ENCODE results near the gene SEMA6A. TPM values are rescaled to one million over a fixed set of nuclear protein-coding genes. Genes with fewer than 3 reads are reported as not detected.

SEMA6A gene
- total RNA-seq, 1 donor from 2014 or later = 46.9 TPM

GRCh38 chr5:116464144-116464708 is 110.4 kb downstream of the SEMA6A start:
- no peak for DNase-seq

GRCh38 chr5:116462500-116462899 is 112.1 kb downstream of the SEMA6A start:
- no peak for DNase-seq

- DNase-seq = no peak
Observed at GRCh38 chr5:116459301-116459700, 115.3 kb downstream of the SEMA6A start.

- no peak for DNase-seq
Observed at GRCh38 chr5:116457062-116457461, 117.6 kb downstream of the SEMA6A start.

GRCh38 chr5:116456036-116456435 is 118.6 kb downstream of the SEMA6A start:
- DNase-seq = no peak

GRCh38 chr5:116455061-116455460 is 119.6 kb downstream of the SEMA6A start:
- DNase-seq = no peak

- DNase-seq = peak; percentile 82
Observed at GRCh38 chr5:116454417-116454927, 120.2 kb downstream of the SEMA6A start.

GRCh38 chr5:116453988-116454411 is 120.6 kb downstream of the SEMA6A start:
- no peak for DNase-seq

GRCh38 chr5:116452774-116453368 is 121.8 kb downstream of the SEMA6A start:
- DNase-seq = no peak

- no peak for DNase-seq
Observed at GRCh38 chr5:116451905-116452450, 122.6 kb downstream of the SEMA6A start.

GRCh38 chr5:116451066-116451465 is 123.6 kb downstream of the SEMA6A start:
- no peak for DNase-seq

- no peak for DNase-seq
Observed at GRCh38 chr5:116449458-116449857, 125.2 kb downstream of the SEMA6A start.

GRCh38 chr5:116448870-116449427 is 125.7 kb downstream of the SEMA6A start:
- DNase-seq = no peak

- DNase-seq = no peak
Observed at GRCh38 chr5:116448450-116448849, 126.2 kb downstream of the SEMA6A start.

GRCh38 chr5:116446356-116447005 is 128.1 kb downstream of the SEMA6A start:
- no peak for DNase-seq

- no peak for DNase-seq
Observed at GRCh38 chr5:116445311-116445710, 129.3 kb downstream of the SEMA6A start.

GRCh38 chr5:116444373-116445295 is 130.0 kb downstream of the SEMA6A start:
- DNase-seq = no peak

GRCh38 chr5:116442931-116443551 is 131.6 kb downstream of the SEMA6A start:
- DNase-seq = no peak

GRCh38 chr5:116442095-116442534 is 132.5 kb downstream of the SEMA6A start:
- peak; percentile 6 for DNase-seq

GRCh38 chr5:116441223-116441622 is 133.4 kb downstream of the SEMA6A start:
- no peak for DNase-seq

- no peak for DNase-seq
Observed at GRCh38 chr5:116440457-116441001, 134.1 kb downstream of the SEMA6A start.
